ENCODE results near the gene PRKCSH. TPM values are rescaled to one million over a fixed set of nuclear protein-coding genes. Genes with fewer than 3 reads are reported as not detected.
A peak's percentile ranks its signal among the peaks of the same experiment; 100 is the strongest.

Gene PRKCSH
- total RNA-seq, 1 experiment from 2014 or later = 318 TPM

DNA sequence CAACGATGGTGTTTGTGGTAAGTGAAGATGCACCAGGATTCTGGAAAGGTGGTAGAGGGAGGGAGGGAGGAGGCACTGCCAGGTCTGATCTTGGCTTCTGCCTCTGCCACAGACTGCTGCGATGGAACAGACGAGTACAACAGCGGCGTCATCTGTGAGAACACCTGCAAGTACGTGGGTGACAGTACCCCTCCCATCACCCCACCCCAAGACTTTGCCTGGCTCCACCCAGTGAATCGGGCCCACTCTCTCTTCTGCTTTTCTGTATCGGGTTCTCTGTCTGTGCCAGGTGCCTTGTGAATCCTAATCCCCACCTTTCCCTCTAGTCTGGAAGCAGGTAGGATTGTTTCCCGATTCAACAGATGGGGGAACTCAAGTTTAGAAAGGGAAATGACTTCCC, 2.5 kb downstream of the PRKCSH start:
- intact Hi-C loops (cut with micrococcal nuclease; ENCODE audit: unreplicated experiment) = no loop called here
- no peak overlapping the region for H3K27ac Mint-ChIP-seq (ENCODE audit: unreplicated experiment)
- CTCF ChIA-PET = no interaction called here
- H3K4me1 Mint-ChIP-seq (ENCODE audit: low read depth, unreplicated experiment) = no peaks in the 10 kb centered on the region
- DNase-seq = no peak
- no peaks in the 10 kb centered on the region for H3K9me3 Mint-ChIP-seq (ENCODE audit: low read depth, unreplicated experiment)
- H3K4me3 Mint-ChIP-seq (ENCODE audit: low read depth, unreplicated experiment) = no peak overlapping the region
- no peaks in the 10 kb centered on the region for H3K27me3 Mint-ChIP-seq (ENCODE audit: unreplicated experiment)
- TSS peak; percentile 16 for BruUV-seq (replicated peaks)
- no peak for TF ChIP-seq CTCF (IDR thresholded peaks at IDR 0.05; ENCODE audit: unreplicated experiment)
- peaks cover 43% of the 10 kb centered on the region for H3K36me3 Mint-ChIP-seq (ENCODE audit: insufficient read depth, unreplicated experiment)

GRCh38 chr19:11444059-11444458, 8.6 kb downstream of the PRKCSH start:
- Mint-ChIP-seq H3K4me1 (ENCODE audit: low read depth, unreplicated experiment) (no peaks in the 10 kb centered on the region), H3K27ac (ENCODE audit: unreplicated experiment) (no peak overlapping the region)

DNA sequence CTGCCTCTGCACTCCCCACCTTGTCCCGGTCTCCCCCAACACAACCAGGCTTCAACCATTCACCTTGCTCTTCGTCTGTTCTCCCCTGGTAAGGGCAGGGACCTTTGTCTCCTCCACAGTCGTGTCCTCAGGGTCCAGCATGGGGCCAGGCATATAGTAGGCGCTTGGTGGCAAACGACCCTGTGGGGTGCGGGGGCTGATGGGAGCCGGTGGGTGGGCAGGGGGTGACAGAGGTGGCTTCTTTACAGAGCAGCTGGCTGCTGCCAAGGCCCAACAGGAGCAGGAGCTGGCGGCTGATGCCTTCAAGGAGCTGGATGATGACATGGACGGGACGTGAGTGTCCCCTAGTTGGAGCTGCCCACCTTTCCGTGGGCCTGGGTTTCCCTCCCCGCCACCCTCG, 9.7 kb downstream of the PRKCSH start:
- no peak for TF ChIP-seq CTCF (IDR thresholded peaks at IDR 0.05; ENCODE audit: unreplicated experiment)
- H3K27me3 Mint-ChIP-seq (ENCODE audit: unreplicated experiment) = no peaks in the 10 kb centered on the region
- peaks cover 24% of the 10 kb centered on the region for H3K36me3 Mint-ChIP-seq (ENCODE audit: insufficient read depth, unreplicated experiment)

More at GRCh38 chr19:11444059-11444458, 8.6 kb downstream of the PRKCSH start:
- no TSS peak for BruUV-seq (replicated peaks)
- Mint-ChIP-seq H3K4me3 (ENCODE audit: low read depth, unreplicated experiment) (no peak overlapping the region), H3K9me3 (ENCODE audit: low read depth, unreplicated experiment) (no peaks in the 10 kb centered on the region), H3K36me3 (ENCODE audit: insufficient read depth, unreplicated experiment) (peaks cover 22% of the 10 kb centered on the region), H3K27me3 (ENCODE audit: unreplicated experiment) (no peaks in the 10 kb centered on the region)
- no peak for TF ChIP-seq CTCF (IDR thresholded peaks at IDR 0.05; ENCODE audit: unreplicated experiment)
- intact Hi-C loops (cut with micrococcal nuclease; ENCODE audit: unreplicated experiment) = loop anchor here (10.0 kb wide), 1 partner anchor 149 kb away; the partner anchor contains the start of gene TSPAN16
- CTCF ChIA-PET = interaction anchor here (0.6 to 0.9 kb wide), 2 partner anchors 310 to 797 kb away, joined by 3 to 4 read pairs; no protein-coding TSS in a partner anchor
- DNase-seq = no peak

DNA sequence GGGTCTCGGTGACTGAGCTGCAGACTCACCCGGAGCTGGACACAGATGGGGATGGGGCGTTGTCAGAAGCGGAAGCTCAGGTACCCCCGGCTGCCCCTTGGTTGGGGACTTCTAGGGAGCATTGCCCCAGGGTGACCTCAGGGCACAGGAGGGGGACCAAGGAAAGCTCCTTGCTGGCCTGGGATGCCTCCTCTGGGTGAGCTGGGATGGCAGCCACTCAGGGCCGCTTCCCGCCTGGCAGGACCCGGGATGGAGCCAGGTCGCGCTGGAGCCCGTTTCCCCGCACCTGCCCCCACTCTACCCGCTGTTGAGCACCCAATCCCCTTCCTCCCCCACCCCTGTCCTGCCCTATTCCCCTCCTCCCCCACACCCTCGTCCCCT, 10.8 kb downstream of the PRKCSH start:
- H3K27ac Mint-ChIP-seq (ENCODE audit: unreplicated experiment) = no peak overlapping the region
- H3K27me3 Mint-ChIP-seq (ENCODE audit: unreplicated experiment) = no peaks in the 10 kb centered on the region
- H3K36me3 Mint-ChIP-seq (ENCODE audit: insufficient read depth, unreplicated experiment) = peaks cover 21% of the 10 kb centered on the region
- no peak for DNase-seq
- CTCF ChIA-PET = no interaction called here
- no peak for TF ChIP-seq CTCF (IDR thresholded peaks at IDR 0.05; ENCODE audit: unreplicated experiment)
- H3K4me1 Mint-ChIP-seq (ENCODE audit: low read depth, unreplicated experiment) = no peaks in the 10 kb centered on the region
- no peak overlapping the region for H3K4me3 Mint-ChIP-seq (ENCODE audit: low read depth, unreplicated experiment)
- BruUV-seq (replicated peaks) = no TSS peak
- intact Hi-C loops (cut with micrococcal nuclease; ENCODE audit: unreplicated experiment) = loop anchor here (10.0 kb wide), 1 partner anchor 151 kb away; the partner anchor contains the start of gene TSPAN16
- H3K9me3 Mint-ChIP-seq (ENCODE audit: low read depth, unreplicated experiment) = no peaks in the 10 kb centered on the region

More for the DNA sequence above, 9.7 kb downstream of the PRKCSH start:
- DNase-seq = no peak
- no peak overlapping the region for H3K4me3 Mint-ChIP-seq (ENCODE audit: low read depth, unreplicated experiment)
- H3K27ac Mint-ChIP-seq (ENCODE audit: unreplicated experiment) = no peak overlapping the region
- CTCF ChIA-PET = no interaction called here
- no TSS peak for BruUV-seq (replicated peaks)
- H3K4me1 Mint-ChIP-seq (ENCODE audit: low read depth, unreplicated experiment) = no peaks in the 10 kb centered on the region
- intact Hi-C loops (cut with micrococcal nuclease; ENCODE audit: unreplicated experiment) = loop anchor here (10.0 kb wide), 1 partner anchor 150 kb away; the partner anchor contains the start of gene TSPAN16
- H3K9me3 Mint-ChIP-seq (ENCODE audit: low read depth, unreplicated experiment) = no peaks in the 10 kb centered on the region
